ENCODE results near the gene NMNAT1.
"Not testable (repeated sequence)": the region's sequence is repeated elsewhere in the genome, so short reads cannot be mapped to it uniquely, and the experiment has no call there.

Gene NMNAT1

GRCh38 chr1:9942939-9943788 lies at the start of gene NMNAT1, which contains the start of gene LZIC:
TSS of gene NMNAT1 (plus strand) at chr1:9943475. CDS start at chr1:9972074, 28,599 bp downstream.
TSS of gene LZIC (minus strand) at chr1:9943391. CDS start at chr1:9936619, 6,772 bp downstream.
- peak; percentile 89 for DNase-seq

DNA sequence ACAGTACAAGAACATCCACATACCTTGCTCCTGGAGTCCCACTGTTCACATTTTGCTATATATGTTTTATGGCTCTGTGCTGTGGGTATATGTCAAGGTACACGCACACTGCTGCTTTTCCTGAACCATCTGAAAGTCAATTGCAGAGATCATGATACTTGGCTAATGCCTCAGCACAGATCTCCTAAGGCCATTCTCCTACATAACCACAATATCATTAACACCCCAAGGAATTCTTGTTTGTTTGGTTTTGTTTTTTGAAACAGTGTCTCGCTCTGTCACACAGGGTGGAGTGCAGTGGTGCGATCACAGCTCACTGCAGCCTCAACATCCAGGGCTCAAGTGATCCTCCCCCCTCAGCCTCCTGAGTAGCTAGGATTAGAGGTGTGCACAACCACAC lies 49.2 kb upstream of the NMNAT1 start:
- DNase-seq = no peak

DNA sequence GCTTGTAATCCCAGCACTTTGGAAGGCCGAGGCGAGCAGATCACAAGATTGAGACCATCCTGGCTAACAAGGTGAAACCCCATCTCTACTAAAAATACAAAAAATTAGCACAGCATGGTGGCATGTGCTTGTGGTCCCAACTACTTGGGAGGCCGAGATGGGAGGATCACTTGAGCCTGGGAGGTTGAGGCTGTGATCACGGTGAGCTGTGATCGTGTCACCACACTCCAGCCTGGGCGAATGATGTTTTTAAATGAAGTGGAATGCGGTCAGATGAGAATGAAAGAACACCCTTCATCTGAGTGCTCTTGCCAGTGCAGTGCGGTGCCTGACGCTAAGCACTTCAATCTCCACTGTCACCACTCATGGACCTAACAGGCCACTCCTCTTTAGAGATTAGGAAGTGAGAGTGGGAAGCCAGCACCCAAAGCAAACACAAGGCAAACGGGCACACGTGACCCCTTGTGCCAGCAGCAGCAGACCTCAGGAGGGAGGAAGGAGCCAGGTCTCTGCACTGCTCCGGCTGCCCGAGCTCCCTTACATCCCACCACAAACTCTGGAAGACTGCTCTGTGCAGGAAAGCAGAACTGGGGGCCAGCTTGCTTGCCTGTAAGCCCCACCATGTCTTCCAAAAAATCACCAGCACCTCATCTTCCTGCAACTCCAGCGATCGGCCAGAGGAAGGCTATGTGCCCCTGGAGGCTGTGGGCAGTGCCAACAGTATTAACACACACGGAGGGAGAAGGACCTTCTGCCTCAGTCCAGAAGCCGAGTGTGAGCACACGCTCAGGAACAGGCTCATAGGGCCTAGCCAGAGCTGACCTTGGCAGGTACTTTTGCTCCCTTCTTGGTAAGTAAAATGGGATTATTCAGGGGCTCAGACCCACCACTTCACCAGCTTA lies 42.9 kb upstream of the NMNAT1 start:
- DNase-seq = peak; percentile 38

GRCh38 chr1:9901148-9902059 lies 41.9 kb upstream of the NMNAT1 start:
- DNase-seq = no peak

DNA sequence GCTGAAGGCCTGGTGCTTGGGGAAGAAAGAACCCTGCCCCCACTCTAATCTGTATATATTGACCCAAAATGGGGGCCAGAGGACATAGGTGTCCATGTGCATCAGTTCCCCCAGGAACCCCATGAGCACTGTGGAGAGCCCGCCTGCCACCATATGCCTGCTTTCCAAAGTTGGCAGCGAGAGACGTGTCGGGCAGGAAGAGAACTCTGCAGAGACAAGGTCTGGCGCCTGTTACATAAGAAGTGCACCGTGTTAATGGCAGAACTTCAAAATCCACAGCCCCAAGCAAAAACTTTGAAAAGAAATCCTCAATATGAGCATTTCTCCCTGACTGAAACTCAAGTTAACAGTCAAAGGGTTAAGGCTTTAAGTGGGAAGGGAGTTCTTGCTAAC lies 41.2 kb upstream of the NMNAT1 start:
- DNase-seq = no peak

GRCh38 chr1:9903801-9904527 lies 39.3 kb upstream of the NMNAT1 start:
- DNase-seq = no peak

- DNase-seq = no peak
Measured at GRCh38 chr1:9904596-9904995, 38.7 kb upstream of the NMNAT1 start.

- DNase-seq = no peak
Measured at GRCh38 chr1:9905010-9905409, 38.3 kb upstream of the NMNAT1 start.

DNA sequence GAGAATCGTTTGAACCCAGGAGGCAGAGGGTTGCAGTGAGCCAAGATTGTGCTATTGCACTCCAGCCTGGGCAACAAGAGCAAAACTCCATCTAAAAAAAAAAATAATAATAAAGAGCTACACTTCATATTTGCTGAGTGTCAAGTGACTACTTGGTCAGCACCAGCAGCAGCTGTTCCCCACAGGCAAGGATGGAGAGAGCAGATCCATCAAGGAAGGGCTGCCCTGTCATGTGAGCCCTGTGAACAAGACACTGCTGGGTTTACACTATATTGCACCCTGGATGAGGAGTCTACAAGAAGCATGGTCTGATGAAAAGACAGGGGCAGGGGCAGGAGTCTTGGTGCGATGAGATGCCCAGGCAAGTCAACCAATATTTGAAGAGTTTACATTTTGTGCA lies 36.8 kb upstream of the NMNAT1 start:
- DNase-seq = no peak

GRCh38 chr1:9907441-9907840 lies 35.8 kb upstream of the NMNAT1 start:
- DNase-seq = no peak

- DNase-seq = no peak
Measured at GRCh38 chr1:9908871-9909233, 34.4 kb upstream of the NMNAT1 start.

DNA sequence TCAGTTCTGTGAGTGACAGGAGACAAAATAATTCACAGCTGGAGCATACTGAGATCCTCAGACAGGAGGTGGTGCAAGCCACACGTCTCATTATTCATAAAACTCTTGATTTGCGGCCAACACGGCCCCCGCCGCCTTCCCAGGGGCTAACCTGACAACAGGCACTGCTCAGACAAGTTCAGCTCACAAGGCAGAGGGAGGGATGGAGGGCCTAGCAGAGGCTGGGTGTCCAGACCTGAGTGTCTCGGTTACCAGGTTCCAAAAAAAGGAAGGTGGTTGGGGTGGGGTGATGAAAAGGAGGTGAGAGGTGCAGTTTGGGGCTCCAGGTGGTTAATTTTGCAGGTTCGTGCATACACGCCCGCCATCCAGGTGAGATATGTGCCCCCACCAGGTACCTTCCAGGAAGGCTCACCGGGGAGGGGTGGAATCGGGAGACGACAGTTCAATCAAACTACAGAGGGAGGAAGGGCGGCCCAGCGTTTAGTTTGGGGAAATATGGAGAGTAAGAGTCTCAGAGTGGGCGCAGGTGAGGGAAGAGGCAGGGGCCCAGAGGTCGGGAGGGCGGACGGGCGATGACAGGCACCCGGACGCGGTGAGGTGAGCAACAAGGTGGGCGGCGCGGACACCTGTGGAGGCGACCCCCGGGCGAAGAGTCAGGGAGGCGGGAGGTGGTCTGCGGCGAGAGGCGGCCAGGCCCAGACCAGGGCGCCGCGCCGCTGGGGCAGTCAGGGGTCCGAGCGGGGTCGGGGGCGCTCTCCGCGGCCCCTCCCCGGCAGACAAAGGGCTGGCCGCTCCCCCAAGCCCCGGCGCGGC lies 33.8 kb upstream of the NMNAT1 start:
- DNase-seq = no peak

- DNase-seq = no peak
Measured at GRCh38 chr1:9910076-9910422, 33.2 kb upstream of the NMNAT1 start, which contains the start of gene CTNNBIP1. TSS of gene CTNNBIP1 (minus strand) at chr1:9910269. CDS start at chr1:9872064, 38,205 bp downstream.

DNA sequence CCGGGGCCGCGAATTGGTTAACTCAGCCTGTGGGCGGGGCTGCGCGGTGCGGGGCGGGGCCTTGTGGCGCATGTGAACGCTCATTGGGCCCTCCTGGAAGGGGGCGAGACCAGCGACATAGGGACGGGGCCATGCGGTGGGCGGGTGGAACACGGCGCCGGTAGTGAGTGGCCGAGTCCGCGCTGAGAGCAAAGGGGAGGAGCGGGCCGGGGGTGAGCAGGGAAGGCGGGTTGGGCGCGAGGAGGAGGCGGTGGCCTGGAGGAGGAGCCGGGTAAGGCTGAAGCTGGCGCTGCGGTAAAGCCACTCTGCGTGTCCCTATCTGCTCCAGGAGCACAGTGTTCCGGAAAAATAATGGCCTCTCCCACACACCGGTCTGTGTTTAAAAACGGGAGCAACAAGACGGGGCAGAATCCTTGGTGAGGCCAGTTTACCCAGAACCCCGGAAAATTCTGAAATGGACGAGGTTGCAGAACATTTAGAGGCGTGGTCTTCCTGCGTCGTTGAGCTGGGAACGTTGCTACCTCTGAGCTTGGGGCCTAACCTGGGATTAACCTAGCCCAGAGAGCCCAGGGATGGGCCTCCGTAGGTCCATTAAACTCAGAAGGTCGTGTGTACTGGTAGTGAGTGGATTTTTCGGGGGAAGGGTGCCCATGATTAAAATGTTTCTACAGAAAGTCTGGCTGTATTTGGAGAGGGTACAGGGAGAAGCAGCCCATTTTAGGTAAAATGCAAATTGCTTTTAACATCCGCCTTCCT lies 32.7 kb upstream of the NMNAT1 start:
- peak; percentile 99 for DNase-seq

DNA sequence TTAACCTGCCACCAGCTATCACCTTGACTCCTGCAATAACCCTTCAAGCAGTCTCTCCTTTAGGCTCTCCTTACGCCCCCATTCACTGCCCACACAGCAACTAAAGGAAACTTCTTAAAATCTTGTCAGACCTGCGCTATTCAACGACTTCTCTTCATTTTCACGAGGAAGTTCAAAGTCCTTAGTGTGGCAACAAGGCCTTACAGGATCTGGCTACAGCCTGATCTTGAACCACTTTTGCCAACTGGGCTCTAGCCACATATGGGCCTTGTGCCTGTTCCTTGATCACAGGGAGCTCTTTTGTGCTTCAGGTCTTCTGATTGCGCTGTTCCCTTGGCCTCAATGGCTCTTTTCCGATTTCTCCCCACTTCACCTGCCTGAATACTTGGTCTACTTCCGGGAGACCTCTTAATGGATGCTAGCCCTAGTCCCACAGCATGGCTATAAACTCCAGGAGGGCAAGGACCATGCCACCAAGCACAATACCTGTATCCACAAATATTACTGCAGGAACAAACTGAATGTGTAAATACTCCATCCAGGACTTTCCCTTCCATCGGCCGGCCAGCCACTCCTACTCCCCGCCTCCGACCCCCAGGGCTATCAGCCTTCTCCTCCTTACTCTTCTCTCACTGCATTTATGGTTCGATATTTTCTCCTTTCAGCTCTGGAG lies 30.9 kb upstream of the NMNAT1 start:
- no peak for DNase-seq

DNA sequence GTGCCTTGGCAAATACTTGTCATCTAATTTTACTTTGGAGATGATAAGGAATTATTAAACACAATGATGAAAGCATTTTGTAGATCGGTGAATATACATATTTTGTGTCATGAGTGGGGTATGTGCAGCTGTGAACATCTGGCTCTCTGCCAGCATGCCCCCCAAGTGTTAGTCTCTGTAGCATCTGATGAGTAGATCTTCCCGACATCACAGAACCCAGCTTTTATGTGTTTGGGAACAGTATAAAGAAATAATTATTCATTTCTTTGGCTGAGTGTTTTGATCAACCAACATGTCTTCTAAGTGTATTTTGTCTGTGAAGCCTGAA lies 28.7 kb upstream of the NMNAT1 start:
- DNase-seq = no peak

- DNase-seq = no peak
Measured at GRCh38 chr1:9916452-9916851, 26.8 kb upstream of the NMNAT1 start.

DNA sequence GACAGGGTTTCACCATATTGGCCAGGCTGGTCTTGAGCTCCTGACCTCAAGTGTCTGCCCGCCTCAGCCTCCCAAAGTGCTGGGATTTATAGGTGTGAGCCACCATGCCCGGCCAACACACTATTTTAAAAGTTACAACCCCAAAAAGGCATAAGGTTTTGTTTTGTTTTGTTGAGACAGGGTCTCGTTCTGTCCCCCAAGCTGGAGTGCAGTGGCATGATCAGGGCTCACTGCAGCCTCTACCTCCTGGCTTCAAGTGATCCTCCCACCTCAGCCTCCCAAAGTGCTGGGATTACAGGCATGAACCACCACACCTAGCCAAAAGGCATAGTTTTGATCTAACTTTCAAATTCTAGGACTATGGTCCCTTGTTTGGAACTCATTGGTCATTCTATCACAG lies 25.8 kb upstream of the NMNAT1 start:
- not testable (repeated sequence) for DNase-seq

GRCh38 chr1:9917901-9918300 lies 25.4 kb upstream of the NMNAT1 start:
- DNase-seq = no peak

DNA sequence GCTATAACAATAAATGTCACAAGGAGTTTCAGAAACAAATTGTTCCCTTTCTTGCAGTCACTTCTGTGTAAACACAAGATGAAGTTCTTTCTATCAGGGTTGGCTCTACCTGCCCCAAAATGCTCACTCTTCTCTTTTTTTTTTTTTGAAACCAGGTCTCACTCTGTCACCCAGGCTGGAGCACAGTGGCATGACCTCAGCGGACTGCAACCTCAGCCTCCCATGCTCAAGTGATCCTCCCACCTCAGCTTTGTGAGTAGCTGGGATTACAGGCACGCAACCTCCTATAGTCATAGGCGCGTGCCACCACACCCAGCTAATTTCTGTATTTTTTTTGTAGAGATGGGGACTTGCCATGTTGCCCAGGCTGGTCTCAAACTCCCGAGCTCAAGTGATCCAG lies 22.7 kb upstream of the NMNAT1 start:
- DNase-seq = no peak
